NCI-H345 (cell line): ENCODE measurements around the gene LTBP1.
A peak's percentile ranks its signal among the peaks of the same experiment; 100 is the strongest.

Experiments used
- DNase-seq: peaks from one replicate; lab custom pipeline; 2025; lab: John Stamatoyannopoulos, UW

Gene LTBP1

DNA sequence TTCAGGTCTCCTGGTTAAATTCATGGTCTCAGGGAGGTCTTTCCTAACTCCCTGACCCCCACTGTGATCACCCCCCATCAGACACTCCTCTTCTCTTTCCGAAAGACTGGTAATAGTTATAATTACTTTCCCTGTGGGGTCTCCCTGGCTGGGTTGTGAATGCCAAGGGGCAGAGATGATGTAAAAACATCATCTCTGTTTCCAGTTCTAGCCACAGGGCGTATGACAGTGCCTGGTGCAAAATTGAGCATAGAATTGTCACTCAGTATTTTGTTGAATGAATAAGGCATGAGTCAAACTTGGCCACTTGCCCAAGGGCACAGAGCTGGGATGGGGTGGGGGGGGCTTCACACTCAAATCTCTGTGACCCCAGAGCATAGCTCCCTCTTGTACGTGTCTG, 65.2 kb downstream of the LTBP1 start:
- DNase-seq: no peak

DNA sequence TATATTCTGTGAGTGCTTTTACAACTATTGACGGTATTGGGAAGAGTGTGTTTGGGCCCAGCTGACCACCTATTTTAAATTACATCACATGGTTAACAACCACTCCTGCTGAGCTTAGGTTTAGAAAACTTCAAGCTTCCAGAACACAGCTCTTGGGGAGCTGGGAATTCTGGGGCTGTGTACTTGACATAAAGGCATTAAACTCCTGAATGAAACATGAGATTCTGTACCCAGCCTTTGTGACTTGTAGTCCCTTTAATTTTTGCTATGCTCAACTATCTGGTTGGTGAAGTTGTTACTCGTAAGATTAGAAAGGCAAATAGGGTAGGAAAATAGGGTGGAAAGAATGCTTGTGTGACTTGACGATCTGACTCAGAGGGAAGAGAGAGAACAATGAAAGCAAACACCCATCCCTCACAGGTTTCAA, 66.9 kb downstream of the LTBP1 start:
- DNase-seq: no peak

DNA sequence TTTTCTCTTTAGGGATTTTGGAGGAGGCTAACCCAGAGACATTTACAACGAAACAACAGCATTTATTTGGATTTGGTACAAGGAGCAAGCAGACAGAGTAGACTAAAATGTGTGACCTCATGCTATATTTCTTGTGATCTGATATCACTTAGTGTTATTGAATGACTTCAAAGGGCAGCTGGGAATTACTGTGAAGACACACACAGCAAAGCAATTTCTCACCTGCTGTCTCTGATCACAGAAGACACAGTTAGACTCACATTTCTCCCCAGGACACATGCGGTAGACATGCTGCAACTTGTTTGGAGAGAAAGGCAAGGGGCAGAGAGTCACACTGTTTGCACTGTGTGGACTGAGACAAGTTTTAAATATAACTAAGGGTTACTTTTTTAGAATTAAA, 67.5 kb downstream of the LTBP1 start:
- DNase-seq: no peak

DNA sequence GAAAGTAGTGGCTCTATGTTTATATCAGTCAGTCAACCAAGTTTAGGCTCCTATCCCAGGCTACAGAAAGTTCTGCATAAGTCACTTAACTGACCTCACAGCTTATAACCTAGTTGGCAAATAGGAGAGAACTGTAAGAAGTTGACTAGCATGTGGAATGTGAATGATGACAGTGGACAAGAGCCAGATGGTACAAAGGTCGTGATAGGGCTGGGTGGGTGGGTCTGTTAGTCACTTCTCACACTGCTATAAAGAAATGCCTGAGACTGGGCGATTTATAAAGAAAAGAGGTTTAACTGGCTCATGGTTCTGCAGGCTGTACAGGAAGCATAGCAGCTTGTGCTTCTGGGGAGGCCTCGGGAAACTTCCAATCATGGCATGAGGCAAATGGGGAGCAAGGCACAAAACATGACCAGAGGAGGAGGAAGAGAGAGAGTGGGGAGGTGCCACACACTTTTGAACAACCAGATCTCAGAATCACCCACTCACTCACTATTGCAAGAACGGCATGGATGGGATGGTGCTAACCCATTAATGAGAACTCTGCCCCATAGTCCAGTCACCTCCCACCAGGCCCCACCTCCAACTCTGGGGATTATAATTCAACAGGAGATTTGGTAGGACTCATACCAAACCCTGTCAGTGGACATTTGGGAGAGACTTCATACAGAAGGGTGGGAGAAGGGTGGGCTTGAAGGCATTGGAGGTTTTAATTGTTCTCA, 68.8 kb downstream of the LTBP1 start:
- DNase-seq: no peak

DNA sequence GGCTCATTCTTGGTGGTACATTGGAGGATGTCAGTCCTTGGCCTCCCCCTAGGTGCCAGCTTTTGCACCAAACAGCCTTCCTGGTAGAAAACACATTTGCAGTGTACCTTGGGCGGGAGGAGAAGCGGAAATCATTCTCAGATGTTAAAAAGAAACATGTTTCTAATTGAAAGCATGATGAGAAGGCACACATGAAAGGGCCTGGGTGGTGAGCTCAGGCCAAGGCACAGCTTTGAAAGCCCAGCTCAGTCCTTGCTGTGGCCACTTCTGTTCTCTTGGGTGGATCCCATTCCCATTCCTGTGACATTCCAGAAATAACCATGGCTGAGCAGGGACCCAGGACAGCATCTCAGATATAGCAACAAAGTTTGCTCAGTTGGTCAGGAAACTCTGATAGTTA, 71.5 kb downstream of the LTBP1 start:
- DNase-seq: no peak

DNA sequence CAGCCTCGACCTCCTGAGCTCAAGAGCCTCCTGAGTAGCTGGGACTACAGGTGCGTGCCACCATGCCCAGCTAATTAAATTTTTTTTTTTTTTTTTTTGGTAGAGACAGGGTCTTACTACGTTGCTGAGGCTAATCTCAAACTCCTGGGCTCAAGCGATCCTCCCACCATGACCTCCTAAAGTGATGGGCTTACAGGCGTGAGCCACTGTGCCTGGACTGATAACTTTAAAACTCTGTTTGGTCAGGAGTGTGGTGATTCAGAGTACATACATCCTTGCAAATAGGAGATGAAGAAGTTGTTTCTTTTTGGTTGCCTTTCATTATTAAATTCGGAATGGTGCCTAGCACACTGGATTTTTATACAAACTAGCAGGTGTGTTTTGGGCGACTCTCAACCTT, 73.0 kb downstream of the LTBP1 start:
- no peak for DNase-seq

DNA sequence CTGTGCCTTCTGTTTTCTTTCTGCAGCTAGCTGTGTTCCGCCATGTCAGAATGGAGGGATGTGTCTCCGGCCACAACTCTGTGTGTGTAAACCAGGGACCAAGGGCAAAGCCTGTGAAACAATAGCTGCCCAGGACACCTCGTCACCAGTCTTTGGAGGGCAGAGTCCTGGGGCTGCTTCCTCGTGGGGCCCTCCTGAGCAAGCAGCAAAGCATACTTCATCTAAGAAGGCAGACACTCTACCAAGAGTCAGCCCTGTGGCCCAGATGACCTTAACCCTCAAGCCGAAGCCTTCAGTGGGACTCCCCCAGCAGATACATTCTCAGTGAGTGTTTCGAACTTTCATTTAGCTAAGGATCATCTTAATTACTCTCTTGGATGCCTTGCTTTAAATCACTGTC, 74.1 kb downstream of the LTBP1 start:
- DNase-seq: no peak

DNA sequence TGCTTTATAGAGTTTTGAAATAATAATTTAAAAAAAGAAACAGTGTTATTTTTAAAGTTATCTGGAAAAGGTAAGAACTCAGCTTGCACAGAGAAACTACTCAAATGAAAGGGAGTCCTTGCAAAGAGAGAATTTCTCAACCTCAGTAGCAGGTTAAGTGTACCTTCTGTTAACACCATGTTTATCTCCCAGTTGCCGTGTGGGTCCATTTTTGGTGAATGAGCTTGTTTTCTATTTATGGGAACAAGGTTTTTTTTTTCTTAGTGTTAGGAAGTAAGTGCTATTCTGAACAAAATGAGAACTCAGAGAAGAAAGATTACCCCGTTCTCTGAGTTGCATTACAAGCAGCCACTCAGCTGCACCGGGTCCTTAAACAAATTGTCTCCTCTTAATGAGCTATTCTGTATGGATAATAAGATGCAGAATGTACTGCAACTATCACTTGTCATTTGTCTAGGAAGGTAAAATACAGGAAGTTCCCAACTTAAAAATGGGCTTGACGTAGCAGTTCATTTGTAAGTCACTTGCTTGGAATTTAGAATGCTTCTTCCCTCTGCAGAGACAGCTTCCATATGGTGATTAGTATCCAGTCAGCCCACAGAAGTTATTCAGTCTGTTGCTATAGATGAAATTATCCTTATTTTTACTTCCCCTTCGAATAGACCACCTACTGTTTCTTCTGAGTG, 74.9 kb downstream of the LTBP1 start:
- DNase-seq: no peak

DNA sequence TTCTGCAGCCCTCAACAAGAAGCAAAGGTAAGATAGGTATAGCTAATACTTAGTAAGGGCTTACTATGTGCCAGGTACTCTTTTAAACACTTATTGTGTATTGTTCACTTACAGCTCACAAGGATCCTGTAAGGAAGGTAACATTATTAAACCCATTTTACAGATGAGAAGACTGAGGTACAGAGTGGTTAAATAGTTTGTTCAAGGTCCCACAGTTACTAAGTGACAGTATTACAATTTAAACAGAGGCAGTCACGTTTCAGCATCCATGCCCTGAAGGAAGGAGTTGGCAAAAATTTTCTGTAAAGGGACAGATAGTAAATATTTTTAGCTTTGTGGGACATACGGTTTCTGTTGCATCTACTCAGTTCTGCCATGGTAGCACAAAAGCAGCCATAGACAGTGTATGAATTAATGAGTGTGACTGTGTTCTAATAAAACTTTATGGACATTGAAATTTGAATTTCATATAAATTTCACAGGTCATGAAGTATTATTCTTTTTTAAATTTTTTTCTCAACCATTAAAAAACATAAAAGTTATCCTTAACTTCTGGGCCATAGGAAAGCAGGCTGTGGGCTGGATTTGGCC, 75.7 kb downstream of the LTBP1 start:
- DNase-seq: no peak

DNA sequence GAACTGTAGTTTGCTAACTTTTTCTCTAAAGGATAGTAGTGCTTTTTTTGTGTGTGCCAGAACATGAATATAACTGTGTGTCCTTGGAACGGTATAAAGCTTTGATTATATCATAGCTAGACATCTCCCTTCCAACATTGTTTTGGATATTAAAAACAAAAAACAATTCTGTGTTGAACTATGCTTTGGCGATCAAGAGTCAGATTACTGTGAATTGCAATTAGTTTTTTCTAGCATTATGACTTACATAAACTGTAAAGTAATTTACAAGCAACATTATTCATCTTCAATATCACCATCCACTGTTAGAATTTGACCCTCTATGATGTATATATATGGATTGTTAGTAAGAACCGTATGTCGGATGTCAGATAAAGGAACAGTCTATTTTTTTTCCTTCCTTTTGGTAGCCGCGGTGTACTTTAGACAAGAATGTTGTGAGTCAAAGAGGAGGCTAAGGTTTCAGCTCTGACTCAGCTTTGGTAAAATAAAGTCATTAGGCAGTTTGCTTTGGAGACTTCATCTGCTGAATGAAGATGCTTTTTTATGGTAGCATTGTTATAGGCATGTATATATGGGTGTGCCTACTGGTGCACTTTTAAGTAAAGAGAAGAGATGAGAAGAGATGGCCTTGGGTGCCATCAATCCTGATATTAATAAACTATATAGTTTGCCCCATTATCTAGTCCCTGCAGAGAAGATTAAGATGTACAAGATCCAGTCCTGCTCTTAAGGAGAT, 76.4 kb downstream of the LTBP1 start:
- no peak for DNase-seq

DNA sequence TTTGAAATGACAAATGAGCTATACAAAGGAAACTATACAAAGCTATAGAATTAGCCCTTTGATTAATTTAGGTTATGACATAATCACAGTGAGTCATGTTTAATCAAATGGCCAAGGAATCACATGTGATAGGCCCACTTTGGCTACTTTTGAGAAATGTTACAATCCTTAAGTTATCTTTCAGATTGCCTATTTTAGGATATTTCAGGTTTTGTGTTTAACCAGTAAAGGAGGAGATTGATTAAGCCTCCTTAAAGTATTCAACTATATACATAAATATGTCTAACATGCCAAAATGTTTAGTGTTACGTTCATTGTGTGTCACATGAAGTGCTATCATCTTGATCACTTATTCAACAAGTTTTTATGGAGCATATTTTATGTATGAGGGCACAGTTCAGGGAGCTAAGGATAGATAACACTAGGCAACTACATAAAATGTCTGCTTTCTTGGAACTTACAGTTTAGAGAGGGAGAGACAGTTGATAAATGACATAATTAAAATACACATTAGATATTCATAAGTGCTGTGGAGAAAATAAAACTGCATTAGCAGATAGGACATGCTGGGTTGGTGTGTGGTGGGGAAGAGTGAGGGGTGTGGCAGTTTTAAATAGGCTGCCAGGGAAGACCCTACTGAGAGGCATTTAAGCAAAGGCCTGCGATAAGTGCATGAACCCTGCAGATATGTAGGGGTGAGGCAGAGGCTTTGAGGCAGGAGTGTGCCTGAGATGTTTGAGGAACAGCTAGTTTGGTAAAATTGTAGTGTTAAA, 77.2 kb downstream of the LTBP1 start:
- DNase-seq: no peak

DNA sequence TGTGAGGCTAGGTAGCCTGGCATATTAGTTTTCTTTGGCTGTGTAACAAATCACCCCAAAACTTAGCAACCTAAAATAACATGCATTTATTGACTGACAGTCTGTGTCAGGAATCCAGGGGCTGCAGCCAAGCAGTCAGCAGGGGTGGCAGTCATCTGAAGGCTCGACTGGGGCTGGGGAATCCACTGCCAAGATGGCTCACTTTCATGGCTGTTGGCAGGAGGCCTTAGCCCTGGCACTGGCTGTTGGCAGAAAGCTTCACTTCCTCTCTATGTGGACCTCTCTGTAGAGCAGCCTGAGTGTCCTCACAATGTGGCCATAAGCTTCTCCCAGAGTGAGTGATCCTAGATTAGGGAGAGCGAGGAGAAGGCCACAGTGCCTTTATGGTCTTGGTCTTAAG, 78.0 kb downstream of the LTBP1 start:
- DNase-seq: no peak

DNA sequence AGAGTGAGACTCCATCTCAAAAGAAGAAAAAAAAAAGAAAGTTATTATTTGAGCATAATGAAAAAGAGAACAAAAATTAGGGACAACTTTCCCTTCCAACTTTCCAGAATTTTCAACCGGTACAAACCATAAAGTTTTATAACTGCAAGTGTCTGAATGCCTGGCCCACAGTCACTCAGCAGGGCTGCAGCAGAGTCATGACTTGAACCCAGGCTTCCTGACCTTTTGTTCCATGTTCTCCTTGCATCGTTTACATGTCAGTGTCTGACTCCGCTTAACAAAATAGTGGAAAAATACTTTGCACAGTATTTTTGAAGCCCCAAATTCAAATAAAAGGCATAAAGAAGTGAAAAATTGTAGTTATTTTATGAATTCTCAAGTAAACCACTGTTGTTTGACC, 82.7 kb downstream of the LTBP1 start:
- no peak for DNase-seq

DNA sequence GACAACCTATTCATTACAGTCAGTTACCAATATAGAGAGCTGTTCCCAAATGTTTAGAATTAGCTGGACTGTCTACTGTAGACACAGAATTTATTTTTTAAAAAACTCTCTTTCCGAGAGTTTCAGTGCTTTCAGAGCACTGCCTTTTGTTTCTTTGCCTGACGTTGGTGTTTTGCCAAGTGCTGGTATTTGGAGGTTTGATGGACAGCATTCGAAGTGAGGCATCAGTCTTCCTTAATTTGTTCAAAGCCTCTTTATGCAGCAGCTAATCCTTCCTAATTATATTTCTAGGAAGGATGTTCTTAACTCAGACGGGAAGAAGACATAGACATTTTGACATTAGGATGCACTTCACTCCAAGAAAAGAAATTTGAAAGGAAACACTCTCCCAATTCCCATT, 83.2 kb downstream of the LTBP1 start:
- no peak for DNase-seq

DNA sequence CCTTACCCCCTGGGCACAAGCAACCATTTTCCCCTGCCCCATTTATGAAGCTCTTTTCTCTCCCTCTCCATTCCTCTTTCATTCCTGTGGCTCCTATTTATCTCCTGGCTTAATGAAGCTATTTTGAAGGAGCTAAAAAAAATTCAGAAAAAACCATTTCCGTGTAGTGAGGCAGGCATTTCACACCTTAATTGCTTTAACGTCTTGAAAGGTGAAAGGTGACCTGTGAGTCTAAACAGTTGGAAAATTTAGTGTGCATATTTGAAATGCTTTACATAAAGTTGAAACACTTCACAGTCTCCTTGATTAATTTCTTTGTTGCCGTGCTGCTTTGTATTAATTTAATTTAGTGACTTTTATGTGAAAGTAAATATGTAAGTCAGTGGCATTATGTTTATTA, 83.6 kb downstream of the LTBP1 start:
- DNase-seq: no peak

DNA sequence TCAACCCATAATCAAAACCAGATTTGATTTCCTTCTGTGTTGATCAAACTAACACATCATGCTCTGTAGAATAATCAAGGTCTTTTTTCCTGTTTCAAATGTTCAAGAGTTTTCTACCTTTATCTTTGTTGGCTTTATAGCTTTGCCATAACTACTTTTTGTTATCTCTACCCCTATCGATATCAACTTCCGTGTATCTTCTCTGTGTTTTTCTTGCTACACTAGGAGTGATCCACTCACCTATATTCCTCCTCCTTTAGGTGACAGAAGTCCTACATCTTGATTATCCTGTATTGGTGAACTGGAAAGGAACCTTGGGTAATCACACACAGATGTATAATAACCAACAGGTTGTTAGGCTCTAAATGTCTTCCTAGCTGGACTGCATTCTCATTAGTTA, 85.5 kb downstream of the LTBP1 start:
- DNase-seq: no peak

DNA sequence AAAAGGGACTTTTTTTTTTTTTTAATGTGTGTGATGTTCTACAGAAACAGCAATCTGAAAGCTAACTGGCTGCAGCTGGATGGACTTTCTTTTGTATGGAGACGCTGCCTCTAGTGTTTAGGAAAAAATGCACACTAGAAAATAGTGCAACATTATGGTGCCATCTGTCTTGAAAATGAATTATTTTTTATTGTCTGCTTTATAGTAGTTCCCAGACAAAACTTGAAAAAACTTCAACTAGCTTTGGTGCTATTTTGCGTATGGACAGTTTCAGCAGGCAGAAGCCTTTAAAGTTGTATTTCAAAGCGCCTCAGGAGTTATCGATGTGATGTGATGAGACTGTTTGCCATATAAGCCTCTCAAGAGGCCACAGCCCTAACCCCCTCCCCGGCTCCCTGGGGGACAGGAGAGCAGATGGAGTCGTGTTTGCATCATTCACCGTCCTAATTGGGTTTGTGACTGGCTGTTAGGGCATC, 86.9 kb downstream of the LTBP1 start:
- DNase-seq: peak; percentile 37

DNA sequence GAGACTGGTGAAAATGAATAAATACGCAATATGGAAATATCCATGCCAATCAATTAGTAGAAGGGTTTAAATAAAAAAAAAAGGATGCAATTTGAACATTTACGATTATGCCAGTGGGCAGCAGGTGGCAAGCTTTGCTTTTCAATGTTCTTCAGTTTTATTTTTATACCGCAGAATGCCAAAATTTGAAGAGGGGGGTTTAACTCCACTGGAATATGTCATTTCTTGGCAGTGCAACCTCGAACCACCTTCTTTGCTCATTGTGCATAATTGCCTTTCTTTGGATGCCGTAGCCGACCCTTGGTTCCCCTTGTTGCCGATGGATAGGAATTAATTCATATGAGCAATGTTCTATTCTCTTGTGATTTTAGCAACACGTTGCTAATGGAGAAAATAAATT, 88.0 kb downstream of the LTBP1 start:
- no peak for DNase-seq

DNA sequence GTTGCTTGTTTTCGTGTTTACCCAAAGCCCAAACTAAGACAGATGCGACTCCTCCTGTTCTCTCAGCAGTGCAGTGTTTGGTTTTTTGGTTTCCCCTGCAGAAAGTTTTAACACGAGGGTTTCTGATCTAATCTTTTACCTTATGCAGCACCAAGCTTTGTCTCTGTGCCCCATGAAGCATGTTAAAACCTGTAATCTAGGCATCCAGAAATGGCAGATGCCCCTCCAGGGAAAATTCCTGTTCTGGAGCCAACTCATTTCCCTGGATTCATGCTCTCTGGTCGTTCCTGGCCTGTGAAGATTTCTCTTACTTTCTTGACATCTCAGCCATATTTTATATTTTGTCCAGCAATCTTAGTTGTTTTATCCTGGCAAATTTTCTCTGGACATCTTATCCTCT, 91.5 kb downstream of the LTBP1 start:
- no peak for DNase-seq

DNA sequence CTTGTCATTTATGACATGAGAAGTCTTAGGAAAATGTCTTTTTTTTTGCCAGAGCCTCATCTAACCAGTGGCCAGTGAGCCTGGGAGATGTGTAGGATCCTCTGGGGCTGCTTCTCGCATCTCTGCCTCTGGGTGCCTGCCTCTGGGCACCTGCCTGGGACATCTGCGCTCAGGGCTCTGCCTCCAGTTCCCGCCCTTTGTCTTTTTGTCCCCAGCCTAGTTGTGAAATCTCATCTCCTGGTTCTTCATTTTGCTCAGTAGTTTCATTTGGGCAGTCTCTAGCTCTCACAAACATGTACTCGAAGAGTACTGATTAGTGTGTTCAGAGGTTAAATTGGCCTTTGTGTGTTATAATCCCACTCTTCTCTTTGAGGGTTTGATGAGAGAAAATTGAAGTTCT, 92.0 kb downstream of the LTBP1 start:
- no peak for DNase-seq

DNA sequence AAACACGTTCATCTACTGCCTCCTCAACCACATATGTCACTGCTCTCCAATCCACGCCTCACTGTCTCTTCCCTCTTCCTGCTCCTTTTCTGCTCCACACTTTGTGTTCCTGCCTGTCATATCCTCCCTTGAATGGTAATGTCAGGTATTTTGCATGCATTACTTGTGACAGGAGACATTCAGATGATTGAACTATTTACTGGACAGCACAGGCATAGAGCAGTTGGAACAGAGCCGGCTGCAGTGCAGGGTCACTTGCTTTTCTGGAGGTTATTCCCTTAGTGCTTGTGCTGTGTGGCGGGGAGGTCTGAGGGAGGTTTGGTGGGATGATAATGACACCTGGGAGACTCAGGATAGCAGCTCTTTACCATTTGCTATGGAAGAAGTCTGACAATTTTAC, 93.8 kb downstream of the LTBP1 start:
- DNase-seq: no peak

DNA sequence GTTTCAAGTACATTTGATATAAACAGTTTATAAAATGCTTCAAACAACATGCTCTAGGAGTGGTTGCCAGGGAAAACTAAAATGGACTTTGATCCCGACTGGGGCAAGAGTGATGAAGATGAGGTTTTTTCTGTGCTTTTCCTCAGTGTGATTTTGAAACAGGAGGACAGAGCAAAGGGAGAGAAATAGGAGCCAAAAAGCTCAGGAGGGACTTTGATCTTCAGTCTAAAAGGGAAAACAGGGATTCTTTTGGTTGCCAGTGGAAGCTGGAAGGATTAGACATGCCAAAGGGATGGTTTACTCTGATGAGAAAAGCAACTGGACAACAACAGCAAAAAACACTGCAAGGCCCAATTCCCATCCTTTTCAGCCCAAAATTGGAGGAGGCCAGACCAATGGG, 95.5 kb downstream of the LTBP1 start:
- no peak for DNase-seq
